Subcutaneous abdominal adipose tissue (tissue), 5 donors: ENCODE results near the gene ZNF180.
"Not testable (repeated sequence)": the region's sequence is repeated elsewhere in the genome, so short reads cannot be mapped to it uniquely, and the experiment has no call there.

Experiments
- H3K27ac ChIP-seq: one replicate; pipeline ENCODE4 v1.7.0; 2013; ENCODE audit warnings: low read depth, mild to moderate bottlenecking, inconsistent platforms, low read length, moderate library complexity
- H3K27me3 ChIP-seq, 5 donors: one replicate each; pipeline ENCODE4 v1.7.0; 2013; ENCODE audit warnings: low read length in 5 of 5, inconsistent platforms in 1 of 5; ENCODE audit not compliant: control insufficient read depth in 5 of 5, insufficient read depth in 4 of 5
- H3K36me3 ChIP-seq, 5 donors: one replicate each; pipeline ENCODE4 v1.7.0; 2013; ENCODE audit warnings: low read length in 5 of 5; ENCODE audit not compliant: control insufficient read depth in 5 of 5, insufficient read depth in 5 of 5
- H3K4me1 ChIP-seq, 5 donors: one replicate each; pipeline ENCODE4 v1.7.0; 2013; ENCODE audit warnings: low read length in 5 of 5, mild to moderate bottlenecking in 3 of 5, moderate library complexity in 1 of 5; ENCODE audit not compliant: control insufficient read depth in 5 of 5, insufficient read depth in 5 of 5
- H3K4me3 ChIP-seq, 5 donors: one replicate each; pipeline ENCODE4 v1.7.0; 2013; ENCODE audit warnings: low read length in 5 of 5, low read depth in 1 of 5
- H3K9ac ChIP-seq, 5 donors: one replicate each; pipeline ENCODE4 v1.7.0; 2013; ENCODE audit warnings: low read length in 5 of 5, mild to moderate bottlenecking in 4 of 5, moderate library complexity in 3 of 5
- H3K9me3 ChIP-seq, 5 donors: one replicate each; pipeline ENCODE4 v1.7.0; 2013; ENCODE audit warnings: low read length in 5 of 5; ENCODE audit not compliant: control insufficient read depth in 5 of 5
- donor health status: healthy.
- donor health status: healthy.
- donor health status: healthy.
- donor health status: healthy.
- donor health status: healthy.

ZNF180 gene

GRCh38 chr19:44499559-44499958 is 763 bp downstream of the ZNF180 start:
- Histone ChIP-seq H3K27ac (peak overlapping the region; percentile 80), H3K36me3 (peaks cover 6 to 32% (median 28%) of the 10 kb centered on the region in 5 donors), H3K27me3 (no peaks in the 10 kb centered on the region), H3K9me3 (peaks cover 10 to 48% (median 42%) of the 10 kb centered on the region in 5 donors), H3K9ac (peak overlapping the region in 4 of 5 donors; percentile 78 to 91 (median 86)), H3K4me3 (peak overlapping the region; percentile 79 to 98 (median 89)), H3K4me1 (peaks cover 6 to 24% (median 21%) of the 10 kb centered on the region in 5 donors)

DNA sequence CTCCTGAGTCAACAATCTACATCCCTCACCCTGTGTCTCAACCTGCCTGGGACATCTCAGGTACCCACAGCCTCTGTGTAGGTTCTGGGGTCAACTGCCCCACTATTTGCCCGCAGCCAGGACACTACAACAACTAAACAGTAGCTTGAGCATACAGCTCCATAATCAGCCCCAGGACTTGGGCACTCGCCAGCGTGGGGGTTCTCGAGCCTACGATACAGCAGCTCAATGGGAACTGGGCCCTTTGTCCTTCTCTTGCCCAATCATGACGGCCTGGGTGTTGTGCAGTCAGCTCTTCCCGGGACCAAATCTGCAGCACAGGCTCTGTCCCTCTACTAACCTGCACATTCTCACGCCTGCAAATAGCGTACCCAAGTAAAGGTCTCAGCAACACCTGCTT is 1.3 kb downstream of the ZNF180 start:
- Histone ChIP-seq H3K27ac (no peak overlapping the region), H3K36me3 (peaks cover 8 to 38% (median 33%) of the 10 kb centered on the region in 5 donors), H3K27me3 (no peaks in the 10 kb centered on the region), H3K4me1 (peaks cover 6 to 24% (median 21%) of the 10 kb centered on the region in 5 donors), H3K4me3 (peak overlapping the region; percentile 79 to 98 (median 89)), H3K9me3 (peaks cover 16 to 54% (median 48%) of the 10 kb centered on the region in 5 donors), H3K9ac (no peak overlapping the region)

GRCh38 chr19:44496711-44497110 is 3.6 kb downstream of the ZNF180 start:
- Histone ChIP-seq H3K36me3 (peaks cover 29 to 61% (median 53%) of the 10 kb centered on the region in 5 donors), H3K9me3 (peaks cover 38 to 77% (median 70%) of the 10 kb centered on the region in 5 donors), H3K4me1 (peaks cover 6 to 24% (median 21%) of the 10 kb centered on the region in 5 donors), H3K27ac (no peak overlapping the region), H3K27me3 (no peaks in the 10 kb centered on the region), H3K4me3 (peak overlapping the region in 4 of 5 donors; percentile 28 to 84 (median 46)), H3K9ac (no peak overlapping the region)

- Histone ChIP-seq H3K4me3 (peak overlapping the region; percentile 28 to 72 (median 57)), H3K27ac (no peak overlapping the region), H3K4me1 (peaks cover 0 to 7% (median 0%) of the 10 kb centered on the region in 5 donors), H3K9me3 (peaks cover 96 to 100% (median 100%) of the 10 kb centered on the region in 5 donors), H3K36me3 (peaks cover 48 to 63% (median 50%) of the 10 kb centered on the region in 5 donors), H3K27me3 (no peaks in the 10 kb centered on the region), H3K9ac (peak overlapping the region in 1 of 5 donors; percentile 17)
These were observed 23.5 kb downstream of the ZNF180 start for GRCh38 chr19:44476559-44477408.

GRCh38 chr19:44468730-44469129 is 31.6 kb downstream of the ZNF180 start:
- Histone ChIP-seq H3K4me3 (peak overlapping the region in 3 of 5 donors; percentile 18 to 49 (median 49)), H3K9me3 (peaks cover 57 to 90% (median 90%) of the 10 kb centered on the region in 5 donors)
- H3K27me3 ChIP-seq, H3K4me1 ChIP-seq, H3K27ac ChIP-seq, H3K36me3 ChIP-seq, H3K9ac ChIP-seq: not testable (repeated sequence)

GRCh38 chr19:44462600-44463286 is 37.6 kb downstream of the ZNF180 start:
- not testable (repeated sequence) for H3K27me3 ChIP-seq, H3K27ac ChIP-seq, H3K36me3 ChIP-seq, H3K4me1 ChIP-seq, H3K9ac ChIP-seq
- Histone ChIP-seq H3K9me3 (peaks cover 20 to 71% (median 66%) of the 10 kb centered on the region in 5 donors), H3K4me3 (peak overlapping the region in 2 of 5 donors; percentile 31 to 41)

- not testable (repeated sequence) for H3K4me1 ChIP-seq, H3K36me3 ChIP-seq, H3K4me3 ChIP-seq, H3K27me3 ChIP-seq, H3K9ac ChIP-seq, H3K27ac ChIP-seq
- peaks cover 8 to 78% (median 69%) of the 10 kb centered on the region in 5 donors for H3K9me3 ChIP-seq
These were observed 44.3 kb downstream of the ZNF180 start for GRCh38 chr19:44456016-44456415.

DNA sequence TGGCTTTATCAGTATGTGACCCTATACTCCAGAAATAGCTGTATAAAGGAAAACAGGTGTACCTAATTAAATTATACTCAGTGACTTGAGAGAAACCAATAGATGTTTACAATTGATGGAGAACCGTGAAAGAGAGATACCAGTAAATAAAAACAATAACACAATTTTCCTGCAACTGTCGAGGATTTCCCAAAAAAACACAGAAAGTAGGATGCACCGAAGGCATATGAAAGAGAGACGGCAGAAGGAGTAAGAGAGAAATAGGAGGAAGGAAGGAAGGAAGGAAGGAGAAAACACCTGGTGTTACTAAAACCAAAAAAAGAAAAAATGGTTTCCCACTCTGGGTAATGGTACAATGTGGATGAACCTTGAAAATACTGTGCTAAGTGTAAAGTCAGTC is 45.2 kb downstream of the ZNF180 start:
- no peak overlapping the region for H3K27ac ChIP-seq
- H3K4me1 ChIP-seq = no peaks in the 10 kb centered on the region
- H3K9ac ChIP-seq = no peak overlapping the region
- H3K4me3 ChIP-seq = no peak overlapping the region
- H3K27me3 ChIP-seq = peaks cover 0 to 3% (median 0%) of the 10 kb centered on the region in 5 donors
- H3K36me3 ChIP-seq = no peaks in the 10 kb centered on the region
- peaks cover 8 to 80% (median 67%) of the 10 kb centered on the region in 5 donors for H3K9me3 ChIP-seq

- Histone ChIP-seq H3K4me3 (peak overlapping the region in 4 of 5 donors; percentile 2 to 36 (median 18)), H3K27ac (no peak overlapping the region), H3K27me3 (peaks cover 0 to 3% (median 0%) of the 10 kb centered on the region in 5 donors), H3K9me3 (peaks cover 8 to 73% (median 55%) of the 10 kb centered on the region in 5 donors), H3K4me1 (peaks cover 0 to 16% (median 10%) of the 10 kb centered on the region in 5 donors), H3K36me3 (no peaks in the 10 kb centered on the region), H3K9ac (no peak overlapping the region)
These were observed 48.0 kb downstream of the ZNF180 start for GRCh38 chr19:44452367-44452766.
